ENCODE results near the gene ZNF837.

- peak; percentile 55 for TF ChIP-seq EZH2 (IDR thresholded peaks at IDR 0.05; ENCODE audit: low read length)
- TF ChIP-seq CTCF (optimal IDR thresholded peaks at IDR 0.05 in 1 of 3, IDR thresholded peaks at IDR 0.05 in 1 of 3, conservative IDR thresholded peaks at IDR 0.05 in 1 of 3; ENCODE audit: extremely low read depth in 1 of 3, insufficient read depth in 2 of 3, low read length in 3 of 3), result no peak
Observed at GRCh38 chr19:58355908-58356765, 24.7 kb downstream of the ZNF837 start.
